Measurements from ENCODE around the gene SUCO. TPM values are rescaled to one million over a fixed set of nuclear protein-coding genes. Genes with fewer than 3 reads are reported as not detected.

Gene SUCO
- total and polyA plus RNA-seq, 2 donors (not counting 3 experiments of a cell fraction or from before 2014, with no cell fraction given): 5.1 to 27.2 TPM

GRCh38 chr1:172646653-172647052 is 113.7 kb downstream of the SUCO start:
- no peak overlapping the region for H2AFZ ChIP-seq (ENCODE audit: low read depth, low read length)
- no TSS peak for BruUV-seq (replicated peaks)
- TF ChIP-seq POLR2AphosphoS5 (IDR thresholded peaks at IDR 0.05; ENCODE audit: insufficient read depth, low read depth, low read length): no peak
- TF ChIP-seq CTCF (IDR thresholded peaks at IDR 0.05; ENCODE audit: extremely low read depth in 1 of 2, insufficient read depth in 1 of 2, low read depth in 1 of 2, low read length in 2 of 2): no peak
- TF ChIP-seq MYC (IDR thresholded peaks at IDR 0.05; ENCODE audit: low read depth, low read length): no peak
- no peak for TF ChIP-seq FOS (IDR thresholded peaks at IDR 0.05; ENCODE audit: borderline replicate concordance, insufficient read depth, low read length)
- TF ChIP-seq MAX (IDR thresholded peaks at IDR 0.05; ENCODE audit: insufficient read depth, insufficient read length): no peak
- TF ChIP-seq JUN (IDR thresholded peaks at IDR 0.05; ENCODE audit: borderline replicate concordance, insufficient read depth, insufficient read length, low read depth): no peak
- TF ChIP-seq POLR2A (IDR thresholded peaks at IDR 0.05; ENCODE audit: low read depth, low read length): no peak
- TF ChIP-seq GATA2 (IDR thresholded peaks at IDR 0.05; ENCODE audit: insufficient read depth, insufficient read length, low read depth, low read length): no peak
- TF ChIP-seq EZH2 (IDR thresholded peaks at IDR 0.05; ENCODE audit: borderline replicate concordance, low read depth, low read length, severe bottlenecking): no peak
- H3K4me2 ChIP-seq (ENCODE audit: insufficient read depth, low read length): no peak overlapping the region
- no peaks in the 10 kb centered on the region for H3K9me1 ChIP-seq (replicated peaks; ENCODE audit: control insufficient read depth, extremely low read depth, insufficient read depth, low read length)
- POLR2A ChIA-PET: no interaction called here
- FAIRE-seq (no peak), DNase-seq (ENCODE audit: low read depth, low spot score) (no peak)
- CTCF ChIA-PET: no interaction called here
- no peaks in the 10 kb centered on the region for H3K36me3 ChIP-seq (ENCODE audit: control insufficient read depth in 2 of 2, extremely low read depth in 1 of 2, insufficient read depth in 2 of 2, low read length in 2 of 2)
- H4K20me1 ChIP-seq (replicated peaks; ENCODE audit: control insufficient read depth, extremely low read depth, insufficient read depth, low read length): no peaks in the 10 kb centered on the region
- no peak overlapping the region for H3K27ac ChIP-seq (ENCODE audit: insufficient read depth, low read depth, low read length)
- peaks cover 10% of the 10 kb centered on the region for H3K4me1 ChIP-seq (ENCODE audit: control insufficient read depth, extremely low read depth, insufficient read depth, low read length)
- H3K27me3 ChIP-seq (ENCODE audit: control insufficient read depth in 2 of 2, insufficient read depth in 2 of 2, low read length in 2 of 2): no peaks in the 10 kb centered on the region
- dilution Hi-C loops (cut with MboI; ENCODE audit: extremely low pct_ligation_motif_present, low sequenced_read_pairs) (no loop called here), intact Hi-C loops (cut with micrococcal nuclease) (no loop called here)
- no peak overlapping the region for H3K9ac ChIP-seq (replicated peaks; ENCODE audit: extremely low read depth, insufficient read depth, low read length)
- no peaks in the 10 kb centered on the region for H3K79me2 ChIP-seq (ENCODE audit: control insufficient read depth, insufficient read depth, low read length)
- H3K4me3 ChIP-seq (replicated peaks in 1 of 3; ENCODE audit: insufficient read depth in 1 of 3, low read depth in 1 of 3, low read length in 3 of 3): no peak overlapping the region
- H3K9me3 ChIP-seq (replicated peaks; ENCODE audit: control insufficient read depth, insufficient read depth, low read length): no peaks in the 10 kb centered on the region
